HG03135 (cell line): Measurements from ENCODE around the gene MSI2.

ENCODE experiments used
- ATAC-seq: cut with Tn5 transposase; IDR thresholded peaks from one replicate; pipeline ENCODE4 v1.9.1; 2021; ENCODE audit warnings: mild to moderate bottlenecking, moderate library complexity; ENCODE audit not compliant: unreplicated experiment

MSI2 gene

GRCh38 chr17:57720386-57721035, 464.2 kb downstream of the MSI2 start:
- ATAC-seq, result no peak

- no peak for ATAC-seq
Observed at GRCh38 chr17:57721967-57722703, 465.8 kb downstream of the MSI2 start.

- ATAC-seq, result no peak
Observed at GRCh38 chr17:57722704-57723043, 466.4 kb downstream of the MSI2 start.

GRCh38 chr17:57723427-57724025, 467.2 kb downstream of the MSI2 start:
- no peak for ATAC-seq

- peak; percentile 57 for ATAC-seq
Observed at GRCh38 chr17:57724026-57724728, 467.9 kb downstream of the MSI2 start.

GRCh38 chr17:57724729-57725125, 468.4 kb downstream of the MSI2 start:
- no peak for ATAC-seq

GRCh38 chr17:57726213-57726790, 470.0 kb downstream of the MSI2 start:
- no peak for ATAC-seq

GRCh38 chr17:57726838-57727237, 470.5 kb downstream of the MSI2 start:
- no peak for ATAC-seq

- ATAC-seq, result no peak
Observed at GRCh38 chr17:57727630-57728175, 471.4 kb downstream of the MSI2 start.

GRCh38 chr17:57730026-57730701, 473.8 kb downstream of the MSI2 start:
- ATAC-seq, result no peak

- ATAC-seq, result no peak
Observed at GRCh38 chr17:57732062-57732461, 475.7 kb downstream of the MSI2 start.

GRCh38 chr17:57733085-57733484, 476.8 kb downstream of the MSI2 start:
- no peak for ATAC-seq
